ENCODE measurements around the gene MORF4L2.
"Not testable (repeated sequence)": the region's sequence is repeated elsewhere in the genome, so short reads cannot be mapped to it uniquely, and the experiment has no call there.

MORF4L2 gene

DNA sequence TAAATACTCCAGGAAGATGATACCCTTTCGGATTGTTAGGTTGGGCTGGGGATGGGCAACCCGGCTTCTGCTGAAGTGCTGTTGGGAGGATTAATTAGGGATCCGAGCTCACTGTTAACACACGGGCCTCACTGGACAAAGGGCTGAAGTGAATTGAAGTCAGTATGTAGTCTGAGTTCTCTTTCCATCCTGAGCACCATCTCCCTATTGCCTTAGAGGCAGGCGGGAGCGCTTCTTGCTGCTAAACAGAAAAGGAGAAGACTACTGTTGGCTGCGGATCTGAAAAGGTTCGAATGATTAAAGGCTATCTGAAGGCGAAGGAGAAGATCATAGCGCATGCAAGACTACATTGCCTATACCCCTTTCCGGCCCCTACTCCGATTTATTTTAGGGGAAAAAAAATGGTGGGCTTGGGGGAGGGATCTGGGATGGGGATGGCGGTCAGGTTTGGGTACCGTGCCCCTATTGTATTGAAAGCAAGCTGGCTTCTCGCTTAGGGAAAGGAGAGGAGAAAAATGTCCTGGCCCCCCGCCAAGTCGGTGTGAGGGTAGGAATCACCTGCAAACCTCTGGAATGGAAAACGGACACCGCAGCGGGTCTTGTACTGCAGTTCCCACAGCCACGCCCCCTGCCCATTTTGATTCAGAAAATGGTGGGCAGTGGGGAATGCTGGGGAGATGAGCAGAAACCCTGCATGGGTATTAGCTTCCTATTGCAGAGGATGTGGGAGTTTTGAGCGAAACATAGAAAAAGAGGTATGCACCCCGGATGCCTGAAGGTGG is 22.3 kb downstream of the MORF4L2 start:
- H4K20me1 ChIP-seq, result no peaks in the 10 kb centered on the region
- H3K9me3 ChIP-seq (replicated peaks in 1 of 11), result no peaks in the 10 kb centered on the region
- no peak overlapping the region for H3K27ac ChIP-seq
- no peaks in the 10 kb centered on the region for H3K4me1 ChIP-seq
- H3K9ac ChIP-seq, result no peak overlapping the region
- TF ChIP-seq Cebpa-rat (IDR thresholded peaks at IDR 0.05), result no peak
- no peak overlapping the region for H3K4me3 ChIP-seq
- peaks cover 0 to 9% (median 0%) of the 10 kb centered on the region in 11 experiments; a peak in 1 of 22 replicates for H3K27me3 ChIP-seq
- H3K4me2 ChIP-seq, result no peak overlapping the region
- no peaks in the 10 kb centered on the region for H3K36me3 ChIP-seq

GRCh38 chrX:103659460-103659859 is 27.0 kb downstream of the MORF4L2 start:
- not testable (repeated sequence) for H3K36me3 ChIP-seq; H3K27ac ChIP-seq; H3K4me3 ChIP-seq; H3K9ac ChIP-seq; H3K4me2 ChIP-seq; H4K20me1 ChIP-seq; H3K4me1 ChIP-seq; H3K27me3 ChIP-seq; H3K9me3 ChIP-seq (replicated peaks in 1 of 11)

DNA sequence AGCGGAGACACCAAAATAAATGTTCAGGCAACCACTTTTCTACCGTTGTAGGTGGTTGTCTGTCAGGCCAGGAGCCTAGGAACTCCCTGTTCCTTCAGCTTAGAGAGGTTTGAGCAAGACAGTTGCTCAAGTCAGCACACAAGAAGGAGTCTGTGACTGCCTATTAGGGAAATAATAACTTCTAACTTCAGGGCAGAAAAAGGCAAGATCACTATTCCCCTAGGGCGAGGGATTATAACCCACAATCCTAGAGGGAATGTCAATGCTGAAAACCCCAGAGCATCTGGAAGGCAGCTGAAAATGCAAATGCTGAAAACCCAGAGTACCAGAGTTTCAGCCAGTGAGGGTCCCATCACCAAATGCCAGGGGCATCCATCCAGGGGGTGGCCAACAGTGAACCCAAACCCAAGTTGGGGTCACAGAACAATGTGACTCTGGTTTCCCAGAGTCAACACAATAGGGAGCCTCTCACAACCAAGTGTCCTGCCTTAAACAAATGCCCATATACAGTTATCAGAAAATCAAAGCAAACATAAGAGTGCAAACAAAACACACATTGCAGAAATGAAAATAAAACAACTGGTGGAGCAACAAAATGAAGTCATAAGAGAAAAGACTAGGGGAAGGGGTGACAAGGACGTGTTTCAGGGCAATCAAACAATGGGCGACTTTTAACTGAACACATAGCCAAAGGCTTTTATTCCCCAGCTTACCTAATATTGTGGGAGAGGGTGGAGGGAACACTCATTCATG is 27.6 kb downstream of the MORF4L2 start:
- TF ChIP-seq Cebpa-rat (IDR thresholded peaks at IDR 0.05), result no peak
- Histone ChIP-seq H4K20me1 (no peaks in the 10 kb centered on the region), H3K4me3 (no peak overlapping the region), H3K4me1 (0 out of 20 replicates have a peak, but pooled peaks cover 0 to 7% (median 0%) of the 10 kb centered on the region in 10 experiments), H3K27me3 (peaks cover 0 to 6% (median 0%) of the 10 kb centered on the region in 11 experiments; a peak in 1 of 22 replicates), H3K9me3 (replicated peaks in 1 of 11) (peaks cover 0 to 4% (median 0%) of the 10 kb centered on the region in 11 experiments; a peak in 1 of 22 replicates), H3K27ac (no peak overlapping the region), H3K36me3 (no peaks in the 10 kb centered on the region), H3K9ac (no peak overlapping the region), H3K4me2 (no peak overlapping the region)

DNA sequence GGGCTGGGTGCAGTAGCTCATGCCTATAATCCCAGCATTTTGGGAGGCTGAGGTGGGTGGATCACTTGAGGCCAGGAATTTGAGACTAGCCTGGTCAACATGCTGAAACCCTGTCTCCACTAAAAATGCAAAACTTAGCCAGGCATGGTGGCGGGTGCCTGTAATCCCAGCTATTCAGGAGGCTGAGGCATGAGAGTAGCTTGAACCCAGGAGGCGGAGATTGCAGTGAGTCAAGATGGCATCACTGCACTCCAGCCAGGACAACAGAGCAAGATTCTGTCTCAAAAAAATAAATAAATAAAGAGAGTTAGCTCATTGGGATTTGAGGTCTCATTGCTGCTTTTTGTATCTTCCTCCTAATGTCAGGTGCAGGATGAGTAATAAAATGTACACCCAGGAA is 29.4 kb downstream of the MORF4L2 start:
- H3K4me1 ChIP-seq, H3K27ac ChIP-seq: not testable (repeated sequence)

DNA sequence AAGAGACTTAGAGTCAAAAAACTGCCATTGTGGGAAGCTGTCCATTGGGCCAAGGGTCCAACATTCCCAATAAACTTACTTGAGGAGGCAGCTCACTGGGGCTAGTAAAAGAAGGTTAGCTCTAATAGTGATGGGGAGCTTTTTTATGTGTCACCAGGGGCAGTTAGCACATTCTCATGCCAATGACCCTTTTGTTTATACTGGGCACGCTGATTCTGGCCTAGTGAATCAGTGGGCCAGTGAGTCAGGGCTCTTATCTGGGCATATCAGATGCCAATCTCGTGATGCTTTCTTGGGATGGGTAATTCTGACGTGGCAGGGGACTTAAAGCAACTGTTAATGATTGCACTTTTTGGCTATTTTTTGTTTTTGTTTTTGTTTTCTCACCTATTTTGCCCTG is 29.9 kb downstream of the MORF4L2 start:
- no peak for TF ChIP-seq Cebpa-rat (IDR thresholded peaks at IDR 0.05)
- Histone ChIP-seq H3K4me3 (no peak overlapping the region), H4K20me1 (no peaks in the 10 kb centered on the region), H3K9me3 (replicated peaks in 1 of 11) (peaks cover 0 to 4% (median 0%) of the 10 kb centered on the region in 11 experiments; a peak in 2 of 22 replicates), H3K27ac (no peak overlapping the region), H3K27me3 (no peaks in the 10 kb centered on the region), H3K4me1 (0 out of 20 replicates have a peak, but pooled peaks cover 0 to 7% (median 0%) of the 10 kb centered on the region in 10 experiments), H3K36me3 (no peaks in the 10 kb centered on the region), H3K4me2 (no peak overlapping the region), H3K9ac (no peak overlapping the region)

More for the DNA sequence above, 29.4 kb downstream of the MORF4L2 start:
- not testable (repeated sequence) for H3K4me2 ChIP-seq; H3K27me3 ChIP-seq; H3K9me3 ChIP-seq (replicated peaks in 1 of 11); H3K36me3 ChIP-seq; H4K20me1 ChIP-seq; H3K4me3 ChIP-seq; H3K9ac ChIP-seq

DNA sequence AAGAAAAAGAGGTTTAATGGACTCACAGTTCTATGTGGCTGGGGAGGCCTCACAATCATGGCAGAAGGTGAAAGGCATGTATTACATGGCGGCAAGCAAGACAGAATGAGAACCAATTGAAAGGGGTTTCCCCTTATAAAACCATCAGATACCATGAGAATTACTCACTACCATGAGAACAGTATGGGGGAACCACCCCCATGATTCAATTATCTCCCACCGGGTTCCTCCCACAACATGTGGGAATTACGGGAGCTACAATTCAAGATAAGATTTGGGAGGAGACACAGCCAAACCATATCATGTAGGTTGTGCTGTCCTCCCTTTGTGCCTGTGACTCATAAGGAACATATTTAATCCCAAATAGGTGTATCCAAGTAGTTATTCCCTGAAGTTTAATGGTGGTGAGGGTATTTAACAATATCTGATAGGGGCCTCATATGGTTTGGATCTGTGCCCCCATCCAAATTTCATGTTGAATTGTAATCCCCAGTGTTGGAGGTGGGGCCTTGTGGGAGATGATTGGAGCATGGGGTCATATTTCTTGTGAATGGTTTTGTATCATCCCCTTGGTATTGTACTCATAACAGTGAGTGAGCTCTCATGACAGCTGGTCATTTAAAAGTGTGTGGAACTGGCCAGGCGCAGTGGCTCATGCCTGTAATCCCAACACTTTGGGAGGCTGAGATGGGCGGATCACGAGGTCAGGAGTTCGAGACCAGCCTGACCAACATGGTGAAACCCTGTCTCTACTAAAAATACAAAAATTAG is 31.1 kb downstream of the MORF4L2 start:
- not testable (repeated sequence) for H3K4me3 ChIP-seq; H3K36me3 ChIP-seq; H3K9me3 ChIP-seq (replicated peaks in 1 of 11); H3K4me1 ChIP-seq; H3K27ac ChIP-seq; H3K9ac ChIP-seq; H3K27me3 ChIP-seq; H4K20me1 ChIP-seq
- peak overlapping the region in 2 of 11 experiments; percentile 15 to 34; a peak in 3 of 22 replicates for H3K4me2 ChIP-seq

GRCh38 chrX:103651151-103651773 is 35.2 kb downstream of the MORF4L2 start:
- Histone ChIP-seq H3K27ac (no peak overlapping the region), H3K4me1 (0 out of 20 replicates have a peak, but pooled peaks cover 0 to 7% (median 0%) of the 10 kb centered on the region in 10 experiments), H3K4me3 (no peak overlapping the region), H3K9ac (no peak overlapping the region), H3K27me3 (no peaks in the 10 kb centered on the region), H4K20me1 (no peaks in the 10 kb centered on the region), H3K9me3 (replicated peaks in 1 of 11) (peaks cover 0 to 9% (median 6%) of the 10 kb centered on the region in 11 experiments; a peak in 12 of 22 replicates), H3K4me2 (no peak overlapping the region), H3K36me3 (no peaks in the 10 kb centered on the region)
- no peak for TF ChIP-seq Cebpa-rat (IDR thresholded peaks at IDR 0.05)

- H3K4me2 ChIP-seq, result no peak overlapping the region
- H3K9me3 ChIP-seq (replicated peaks in 1 of 11), result peaks cover 0 to 12% (median 7%) of the 10 kb centered on the region in 11 experiments; a peak in 11 of 22 replicates
- H4K20me1 ChIP-seq, result no peaks in the 10 kb centered on the region
- no peaks in the 10 kb centered on the region for H3K36me3 ChIP-seq
- H3K4me1 ChIP-seq, result no peaks in the 10 kb centered on the region
- no peak overlapping the region for H3K4me3 ChIP-seq
- H3K27ac ChIP-seq, result no peak overlapping the region
- H3K9ac ChIP-seq, result no peak overlapping the region
- no peaks in the 10 kb centered on the region for H3K27me3 ChIP-seq
- TF ChIP-seq Cebpa-rat (IDR thresholded peaks at IDR 0.05), result no peak
Measured at GRCh38 chrX:103647630-103648029, 38.9 kb downstream of the MORF4L2 start.

DNA sequence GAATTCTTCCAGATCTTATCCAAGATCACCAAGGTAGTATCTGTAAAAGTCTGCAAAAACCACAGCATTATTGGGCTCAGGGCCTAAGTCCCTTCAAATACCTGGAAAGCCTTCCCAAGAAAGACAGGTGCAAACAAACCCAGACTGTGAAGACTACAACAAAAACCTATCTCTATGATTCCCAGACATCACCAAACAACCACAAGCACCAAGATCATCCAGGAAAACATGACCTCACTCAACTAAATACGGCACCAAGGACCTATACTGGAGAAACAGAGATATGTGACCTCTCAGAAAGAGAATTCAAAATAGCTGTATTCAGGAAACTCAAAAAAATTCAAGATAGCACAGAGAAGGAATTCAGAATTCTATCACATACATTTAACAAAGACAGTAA is 42.4 kb downstream of the MORF4L2 start:
- Histone ChIP-seq H3K4me1 (peaks cover 0 to 2% (median under 1%) of the 10 kb centered on the region in 10 experiments; a peak in 3 of 20 replicates), H3K4me2 (no peak overlapping the region)

More for the DNA sequence above, 42.4 kb downstream of the MORF4L2 start:
- no peak overlapping the region for H3K27ac ChIP-seq
- no peaks in the 10 kb centered on the region for H3K36me3 ChIP-seq
- H4K20me1 ChIP-seq, result no peaks in the 10 kb centered on the region
- H3K9me3 ChIP-seq (replicated peaks in 1 of 11), result peaks cover 0 to 12% (median 7%) of the 10 kb centered on the region in 11 experiments; a peak in 10 of 22 replicates
- no peak for TF ChIP-seq Cebpa-rat (IDR thresholded peaks at IDR 0.05)
- no peak overlapping the region for H3K4me3 ChIP-seq
- H3K9ac ChIP-seq, result no peak overlapping the region
- no peaks in the 10 kb centered on the region for H3K27me3 ChIP-seq
